Measurements from ENCODE around the gene FSTL1.

DNA sequence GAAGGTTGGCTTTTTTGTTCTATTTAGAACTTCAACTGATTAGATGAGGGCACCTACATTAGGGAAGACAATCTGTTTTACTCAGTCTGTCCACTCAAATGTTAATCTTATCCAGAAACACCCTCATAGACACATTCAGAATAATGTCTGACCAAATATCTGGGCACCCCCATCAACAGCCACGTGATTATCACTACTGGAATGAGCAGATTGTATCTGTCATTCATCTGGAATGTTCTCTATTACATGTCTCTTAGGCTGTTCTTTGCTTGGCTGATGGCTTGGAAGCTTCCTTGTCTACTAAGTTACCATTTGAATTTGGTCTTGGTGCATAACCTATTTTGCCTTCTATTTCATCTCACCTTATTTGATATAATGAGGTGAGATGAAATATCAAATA lies 86.0 kb downstream of the FSTL1 start:
- TF ChIP-seq, protein P1, sequence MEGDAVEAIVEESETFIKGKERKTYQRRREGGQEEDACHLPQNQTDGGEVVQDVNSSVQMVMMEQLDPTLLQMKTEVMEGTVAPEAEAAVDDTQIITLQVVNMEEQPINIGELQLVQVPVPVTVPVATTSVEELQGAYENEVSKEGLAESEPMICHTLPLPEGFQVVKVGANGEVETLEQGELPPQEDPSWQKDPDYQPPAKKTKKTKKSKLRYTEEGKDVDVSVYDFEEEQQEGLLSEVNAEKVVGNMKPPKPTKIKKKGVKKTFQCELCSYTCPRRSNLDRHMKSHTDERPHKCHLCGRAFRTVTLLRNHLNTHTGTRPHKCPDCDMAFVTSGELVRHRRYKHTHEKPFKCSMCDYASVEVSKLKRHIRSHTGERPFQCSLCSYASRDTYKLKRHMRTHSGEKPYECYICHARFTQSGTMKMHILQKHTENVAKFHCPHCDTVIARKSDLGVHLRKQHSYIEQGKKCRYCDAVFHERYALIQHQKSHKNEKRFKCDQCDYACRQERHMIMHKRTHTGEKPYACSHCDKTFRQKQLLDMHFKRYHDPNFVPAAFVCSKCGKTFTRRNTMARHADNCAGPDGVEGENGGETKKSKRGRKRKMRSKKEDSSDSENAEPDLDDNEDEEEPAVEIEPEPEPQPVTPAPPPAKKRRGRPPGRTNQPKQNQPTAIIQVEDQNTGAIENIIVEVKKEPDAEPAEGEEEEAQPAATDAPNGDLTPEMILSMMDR (IDR thresholded peaks at IDR 0.05), result no peak
- TF ChIP-seq EP300 (IDR thresholded peaks at IDR 0.05) (no peak), BHLHE40 (IDR thresholded peaks at IDR 0.05; ENCODE audit: low read depth, low read length) (no peak)
- TF ChIP-seq, protein P2, sequence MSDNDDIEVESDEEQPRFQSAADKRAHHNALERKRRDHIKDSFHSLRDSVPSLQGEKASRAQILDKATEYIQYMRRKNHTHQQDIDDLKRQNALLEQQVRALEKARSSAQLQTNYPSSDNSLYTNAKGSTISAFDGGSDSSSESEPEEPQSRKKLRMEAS (IDR thresholded peaks at IDR 0.05), result no peak
